Neuron (in vitro differentiated cells): ENCODE data around the gene RNF212.

Experiments
- H2AFZ ChIP-seq: one replicate; pipeline ENCODE4 v1.6.1; 2013; ENCODE audit warnings: low read depth, mild to moderate bottlenecking, inconsistent platforms, low read length, moderate library complexity
- H3K27me3 ChIP-seq: one replicate; pipeline ENCODE4 v1.6.1; 2013; ENCODE audit warnings: low read length; ENCODE audit not compliant: insufficient read depth
- H3K36me3 ChIP-seq: one replicate; pipeline ENCODE4 v1.6.1; 2013; ENCODE audit warnings: low read length; ENCODE audit not compliant: insufficient read depth
- H3K4me1 ChIP-seq: one replicate; pipeline ENCODE4 v1.6.1; 2013; ENCODE audit warnings: low read length; ENCODE audit not compliant: insufficient read depth
- H3K4me3 ChIP-seq: 2 replicates; pipeline ENCODE4 v1.5.1; 2013; ENCODE audit warnings: mild to moderate bottlenecking, low read length, moderate library complexity
- H3K9me3 ChIP-seq: one replicate; pipeline ENCODE4 v1.6.1; 2013; ENCODE audit warnings: low read length

Gene RNF212

DNA sequence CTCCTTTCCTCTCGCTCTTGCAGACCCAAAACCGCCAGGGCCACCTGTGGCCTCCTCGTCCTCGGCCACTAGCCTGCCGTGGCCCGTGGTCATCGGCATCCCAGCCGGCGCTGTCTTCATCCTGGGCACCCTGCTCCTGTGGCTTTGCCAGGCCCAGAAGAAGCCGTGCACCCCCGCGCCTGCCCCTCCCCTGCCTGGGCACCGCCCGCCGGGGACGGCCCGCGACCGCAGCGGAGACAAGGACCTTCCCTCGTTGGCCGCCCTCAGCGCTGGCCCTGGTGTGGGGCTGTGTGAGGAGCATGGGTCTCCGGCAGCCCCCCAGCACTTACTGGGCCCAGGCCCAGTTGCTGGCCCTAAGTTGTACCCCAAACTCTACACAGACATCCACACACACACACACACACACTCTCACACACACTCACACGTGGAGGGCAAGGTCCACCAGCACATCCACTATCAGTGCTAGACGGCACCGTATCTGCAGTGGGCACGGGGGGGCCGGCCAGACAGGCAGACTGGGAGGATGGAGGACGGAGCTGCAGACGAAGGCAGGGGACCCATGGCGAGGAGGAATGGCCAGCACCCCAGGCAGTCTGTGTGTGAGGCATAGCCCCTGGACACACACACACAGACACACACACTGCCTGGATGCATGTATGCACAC is 88.3 kb downstream of the RNF212 start:
- Histone ChIP-seq H3K9me3 (no peaks in the 10 kb centered on the region), H2AFZ (no peak overlapping the region), H3K4me1 (peaks cover 7% of the 10 kb centered on the region), H3K36me3 (peaks cover 29% of the 10 kb centered on the region), H3K4me3 (no peak overlapping the region), H3K27me3 (no peaks in the 10 kb centered on the region)

DNA sequence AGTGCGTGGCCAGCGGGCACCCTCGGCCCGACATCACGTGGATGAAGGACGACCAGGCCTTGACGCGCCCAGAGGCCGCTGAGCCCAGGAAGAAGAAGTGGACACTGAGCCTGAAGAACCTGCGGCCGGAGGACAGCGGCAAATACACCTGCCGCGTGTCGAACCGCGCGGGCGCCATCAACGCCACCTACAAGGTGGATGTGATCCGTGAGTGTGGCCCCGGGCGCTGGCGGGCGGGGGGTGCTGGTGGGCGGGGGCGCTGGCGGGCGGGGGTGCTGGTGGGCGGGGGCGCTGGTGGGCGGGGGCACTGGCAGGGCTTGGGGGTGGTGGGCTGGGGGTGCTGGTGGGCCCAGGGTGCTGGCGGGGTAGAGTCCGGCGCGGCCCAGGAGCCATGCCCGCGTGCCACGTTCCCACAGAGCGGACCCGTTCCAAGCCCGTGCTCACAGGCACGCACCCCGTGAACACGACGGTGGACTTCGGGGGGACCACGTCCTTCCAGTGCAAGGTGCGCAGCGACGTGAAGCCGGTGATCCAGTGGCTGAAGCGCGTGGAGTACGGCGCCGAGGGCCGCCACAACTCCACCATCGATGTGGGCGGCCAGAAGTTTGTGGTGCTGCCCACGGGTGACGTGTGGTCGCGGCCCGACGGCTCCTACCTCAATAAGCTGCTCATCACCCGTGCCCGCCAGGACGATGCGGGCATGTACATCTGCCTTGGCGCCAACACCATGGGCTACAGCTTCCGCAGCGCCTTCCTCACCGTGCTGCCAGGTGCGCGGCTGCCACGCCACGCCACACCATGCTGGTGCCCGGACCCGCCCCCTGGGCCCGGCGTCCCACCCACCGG is 89.2 kb downstream of the RNF212 start:
- Histone ChIP-seq H3K4me3 (no peak overlapping the region), H3K36me3 (peaks cover 29% of the 10 kb centered on the region), H2AFZ (no peak overlapping the region), H3K9me3 (no peaks in the 10 kb centered on the region), H3K4me1 (peaks cover 16% of the 10 kb centered on the region), H3K27me3 (no peaks in the 10 kb centered on the region)

DNA sequence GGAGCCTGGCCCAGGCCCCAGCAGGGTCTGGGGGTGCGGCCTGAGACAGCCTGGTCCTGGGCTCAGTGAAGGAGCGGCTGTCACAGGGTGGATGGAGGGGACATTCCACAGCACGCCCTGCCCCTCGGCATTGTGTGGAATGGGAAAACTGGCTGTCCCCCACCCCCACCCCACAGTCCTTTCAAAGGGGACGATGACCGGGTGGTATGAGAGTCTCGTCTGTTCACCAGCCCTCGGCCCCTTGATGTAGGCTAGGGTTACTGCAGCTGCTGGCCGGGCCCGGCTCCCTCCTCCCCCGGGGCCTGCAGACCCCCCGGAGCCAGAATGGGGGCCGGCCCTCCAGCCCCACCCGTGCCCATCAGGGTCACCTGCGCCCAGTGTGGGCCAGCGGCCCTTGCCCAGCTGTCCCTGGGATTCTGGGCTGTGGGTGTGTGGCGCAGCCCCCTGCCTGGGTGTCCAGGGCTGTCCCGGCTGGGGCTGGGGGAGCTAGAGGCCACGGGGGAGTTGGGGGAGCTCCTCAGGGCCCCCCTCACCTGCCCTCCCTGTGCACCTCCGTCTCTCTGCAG is 90.2 kb downstream of the RNF212 start:
- H3K4me3 ChIP-seq = no peak overlapping the region
- H3K4me1 ChIP-seq = peaks cover 21% of the 10 kb centered on the region
- H3K9me3 ChIP-seq = no peaks in the 10 kb centered on the region
- H3K27me3 ChIP-seq = no peaks in the 10 kb centered on the region
- peaks cover 29% of the 10 kb centered on the region for H3K36me3 ChIP-seq
- no peak overlapping the region for H2AFZ ChIP-seq

DNA sequence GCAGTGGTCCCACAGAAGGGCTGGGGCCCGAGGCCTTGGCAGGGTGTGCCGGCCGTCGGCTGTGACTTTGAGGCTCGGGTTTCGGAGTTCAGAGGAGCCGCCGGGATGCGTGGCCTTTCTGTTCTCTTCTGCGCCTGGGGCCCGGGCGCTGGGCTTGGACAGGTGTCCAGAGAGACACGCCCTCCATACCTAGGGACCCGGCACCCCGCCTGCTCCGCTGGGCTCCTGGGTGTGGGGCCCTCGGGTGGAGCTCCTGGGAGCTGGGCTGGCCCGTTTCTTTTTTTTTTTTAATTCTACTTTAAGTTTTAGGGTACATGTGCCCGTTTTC is 90.7 kb downstream of the RNF212 start:
- Histone ChIP-seq H2AFZ (no peak overlapping the region), H3K36me3 (peaks cover 29% of the 10 kb centered on the region), H3K27me3 (no peaks in the 10 kb centered on the region), H3K4me3 (no peak overlapping the region), H3K9me3 (no peaks in the 10 kb centered on the region), H3K4me1 (peaks cover 23% of the 10 kb centered on the region)

DNA sequence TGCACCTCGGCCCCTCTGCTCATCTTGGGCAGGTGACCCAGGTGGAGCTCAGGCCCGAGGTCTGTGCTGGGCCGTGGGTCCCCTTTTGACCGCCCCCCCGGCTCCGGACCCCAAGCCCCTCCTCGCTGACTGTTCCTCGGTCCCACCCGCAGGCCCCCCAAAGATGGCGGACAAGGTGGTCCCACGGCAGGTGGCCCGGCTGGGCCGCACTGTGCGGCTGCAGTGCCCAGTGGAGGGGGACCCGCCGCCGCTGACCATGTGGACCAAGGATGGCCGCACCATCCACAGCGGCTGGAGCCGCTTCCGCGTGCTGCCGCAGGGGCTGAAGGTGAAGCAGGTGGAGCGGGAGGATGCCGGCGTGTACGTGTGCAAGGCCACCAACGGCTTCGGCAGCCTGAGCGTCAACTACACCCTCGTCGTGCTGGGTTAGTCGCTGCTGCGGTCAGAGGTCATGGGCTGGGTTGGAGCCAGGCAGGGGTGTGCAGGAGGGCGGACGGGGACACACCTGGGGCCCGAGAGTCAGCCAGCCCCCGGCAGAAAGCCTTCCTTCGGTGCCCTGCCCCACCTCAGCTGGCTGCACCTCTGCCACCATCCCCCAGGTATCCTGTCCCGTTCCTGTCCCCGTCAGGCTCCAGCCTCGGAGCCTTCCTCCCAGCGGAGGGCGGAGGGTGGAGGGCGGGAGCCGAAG is 91.2 kb downstream of the RNF212 start:
- Histone ChIP-seq H3K36me3 (peaks cover 29% of the 10 kb centered on the region), H3K27me3 (no peaks in the 10 kb centered on the region), H3K4me3 (no peak overlapping the region), H2AFZ (no peak overlapping the region), H3K9me3 (no peaks in the 10 kb centered on the region), H3K4me1 (peaks cover 25% of the 10 kb centered on the region)
